Measurements from ENCODE around the gene INF2.

Gene INF2

DNA sequence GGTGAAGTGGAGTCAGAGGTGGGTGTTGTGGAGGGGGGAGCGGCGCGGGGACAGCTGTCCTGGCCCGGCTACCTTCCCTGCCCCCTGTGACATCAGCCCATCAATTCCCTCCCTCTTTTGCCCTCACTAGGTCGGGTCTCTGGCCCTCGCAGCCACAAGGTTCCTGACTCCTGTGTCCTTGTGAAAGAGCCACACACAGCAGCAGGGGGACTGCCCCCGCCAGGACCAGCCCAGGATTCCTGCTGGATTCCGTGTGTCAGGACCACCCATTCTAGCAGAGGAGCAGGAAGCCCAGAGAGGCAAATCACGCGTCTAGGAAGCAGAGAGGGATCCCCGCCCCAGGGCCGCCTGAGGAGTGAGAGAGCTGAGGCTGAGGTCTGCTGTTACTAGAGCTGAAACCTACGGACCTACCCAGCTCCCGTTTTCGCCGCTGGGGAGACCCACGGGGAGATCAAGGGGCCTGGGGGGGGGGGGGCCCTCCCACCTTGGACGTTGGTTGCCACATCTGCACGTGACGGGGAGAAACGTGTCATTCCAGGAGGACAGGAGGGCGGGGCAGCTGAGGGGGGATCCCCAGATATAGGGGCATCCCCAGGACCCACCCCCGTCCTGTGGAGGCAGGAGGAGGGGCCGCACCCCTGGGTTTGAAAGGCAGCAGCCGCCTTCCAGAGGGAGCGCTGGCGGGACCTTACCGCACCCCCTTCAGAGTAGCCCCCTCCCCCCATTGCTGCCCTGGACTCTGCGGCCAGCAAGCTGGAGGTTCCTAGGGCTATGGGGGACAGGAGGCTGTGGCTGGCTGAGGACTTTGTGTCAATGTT lies 12.5 kb upstream of the INF2 start:
- no peak for DNase-seq (ENCODE audit: low spot score)

DNA sequence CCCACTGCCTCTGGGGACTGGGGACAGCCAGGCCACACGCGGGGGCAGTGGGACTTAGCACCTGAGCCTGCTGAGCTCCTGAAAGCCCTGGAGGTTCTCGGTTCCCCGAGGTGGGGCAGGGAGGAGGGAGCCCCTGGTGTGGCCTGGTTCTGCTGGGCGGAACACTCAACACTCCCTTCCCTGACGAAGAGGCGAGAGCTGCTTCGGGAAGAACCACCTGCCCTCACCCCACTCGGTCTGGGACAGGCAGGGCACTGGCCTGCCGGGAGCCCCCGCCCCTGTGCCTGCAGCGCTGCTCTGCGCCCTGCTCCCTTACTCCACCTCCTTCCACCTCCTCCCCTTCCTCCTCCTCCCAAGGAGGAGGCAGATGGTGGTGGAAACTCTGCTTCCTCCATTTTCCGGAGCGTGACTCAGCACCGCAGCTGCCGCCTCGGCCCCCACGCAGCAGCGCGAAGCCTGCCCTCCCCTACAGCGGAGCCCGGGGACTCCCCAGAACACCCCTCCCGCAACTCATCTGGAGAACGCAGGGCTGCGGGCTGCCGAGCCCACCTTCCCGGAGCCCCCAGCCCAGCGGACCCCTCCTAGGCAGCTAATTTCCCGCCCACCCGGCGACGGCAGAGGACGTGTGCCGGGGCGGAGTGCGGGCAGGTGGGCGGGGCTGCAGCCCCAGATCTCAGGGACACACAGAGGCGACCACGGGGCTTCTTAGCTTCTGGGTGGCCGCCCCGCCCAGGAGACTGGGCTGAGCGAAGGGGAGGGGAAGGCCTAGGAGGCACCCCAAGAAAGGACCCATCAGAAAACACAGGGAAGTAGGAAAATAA lies 11.7 kb upstream of the INF2 start:
- DNase-seq (ENCODE audit: low spot score), result peak; percentile 61

DNA sequence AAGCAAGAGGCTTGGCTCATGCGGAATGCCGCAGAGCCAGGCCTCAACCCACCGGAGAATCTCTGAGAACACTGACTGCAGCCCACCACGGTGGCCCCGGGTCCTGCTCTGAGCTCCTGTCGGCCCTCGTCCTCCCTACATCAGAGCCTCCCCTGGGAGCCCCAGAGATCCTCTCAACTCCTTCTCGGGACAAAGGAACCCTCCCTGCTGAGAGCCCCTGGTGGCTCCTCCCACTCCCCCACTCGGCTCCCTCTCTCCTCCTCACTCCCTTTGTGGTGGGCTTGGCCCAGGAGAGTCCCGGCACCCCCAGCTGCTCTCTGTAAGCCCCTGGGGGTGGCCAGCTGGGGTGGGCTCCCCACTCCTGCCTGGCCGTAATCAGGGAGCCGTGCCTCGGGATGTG lies 11.1 kb upstream of the INF2 start:
- DNase-seq (ENCODE audit: low spot score), result no peak

DNA sequence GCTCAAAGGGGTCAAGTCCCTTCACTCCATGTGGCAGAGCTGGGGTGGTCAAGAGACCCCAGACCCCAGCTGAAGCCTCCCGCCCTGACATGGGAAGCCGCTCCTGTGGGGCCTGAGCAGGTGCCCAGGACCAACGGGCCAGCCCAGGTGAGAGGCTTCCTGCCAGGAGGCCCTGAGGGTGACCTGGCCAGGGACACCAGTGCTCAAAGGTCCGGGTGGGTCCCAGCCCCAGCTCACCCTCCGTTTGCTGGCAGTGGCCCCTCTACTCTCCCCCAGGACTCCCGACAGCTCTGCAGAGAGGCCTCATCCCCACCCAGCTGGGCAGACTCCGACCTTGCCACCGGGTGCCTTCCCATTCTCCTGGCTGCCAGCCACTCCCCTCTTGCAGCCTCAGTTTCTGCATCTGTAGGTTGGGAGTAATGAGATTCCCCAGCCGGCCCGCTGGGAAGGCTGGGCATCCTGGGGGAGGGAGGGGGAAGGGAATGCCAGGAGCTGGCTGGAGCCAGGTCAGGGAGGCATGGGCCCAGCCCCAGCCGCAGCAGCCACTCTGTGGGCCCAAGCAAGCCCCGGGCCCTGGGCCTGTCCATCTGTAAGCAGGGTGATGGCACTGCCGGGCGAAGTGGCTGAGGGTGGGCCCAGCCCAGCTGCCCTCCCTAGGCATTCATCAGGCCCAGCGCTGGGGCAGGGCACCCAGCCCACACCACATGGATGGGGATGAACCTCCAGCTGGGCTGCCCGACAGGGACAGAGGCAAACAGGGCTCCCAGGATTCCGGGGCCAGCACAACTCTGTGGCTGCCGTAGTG lies 10.3 kb upstream of the INF2 start:
- DNase-seq (ENCODE audit: low spot score), result no peak

DNA sequence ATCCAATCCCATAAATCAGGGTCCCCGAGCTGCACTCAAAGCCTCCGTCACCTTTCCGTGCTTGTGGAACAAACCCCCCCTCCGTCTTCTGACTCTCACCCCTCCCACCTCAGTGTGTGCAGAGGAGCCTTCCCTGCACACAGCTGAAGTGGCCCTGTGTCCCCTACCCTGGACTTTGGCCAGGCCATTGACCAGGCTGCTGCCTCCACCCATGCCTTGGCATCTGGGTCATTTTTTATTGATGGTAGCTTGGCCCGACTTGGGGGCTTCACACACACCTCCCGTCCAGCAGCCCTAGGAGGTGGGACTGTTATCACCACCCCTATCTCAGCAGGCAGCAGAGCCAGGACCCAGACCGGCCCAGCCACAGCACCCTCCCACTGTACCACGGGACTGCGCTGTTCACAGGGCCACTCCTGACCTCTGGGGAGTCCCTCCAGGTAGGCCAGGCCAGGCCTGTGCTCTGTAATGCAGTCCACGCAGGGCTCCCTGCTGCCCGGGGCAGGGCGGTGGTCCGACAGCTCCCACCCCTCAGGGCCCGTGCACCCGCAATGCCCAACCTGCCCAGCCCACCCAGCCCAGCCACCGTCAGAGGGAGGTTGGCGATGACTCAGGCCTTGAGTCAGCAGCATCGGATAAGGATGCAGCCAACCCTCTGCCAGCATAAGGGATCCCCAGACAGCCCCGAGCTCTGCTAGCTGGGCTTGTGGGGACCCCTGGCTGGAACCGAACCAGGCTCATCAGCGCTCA lies 9.2 kb upstream of the INF2 start:
- peak; percentile 57 for DNase-seq (ENCODE audit: low spot score)

DNA sequence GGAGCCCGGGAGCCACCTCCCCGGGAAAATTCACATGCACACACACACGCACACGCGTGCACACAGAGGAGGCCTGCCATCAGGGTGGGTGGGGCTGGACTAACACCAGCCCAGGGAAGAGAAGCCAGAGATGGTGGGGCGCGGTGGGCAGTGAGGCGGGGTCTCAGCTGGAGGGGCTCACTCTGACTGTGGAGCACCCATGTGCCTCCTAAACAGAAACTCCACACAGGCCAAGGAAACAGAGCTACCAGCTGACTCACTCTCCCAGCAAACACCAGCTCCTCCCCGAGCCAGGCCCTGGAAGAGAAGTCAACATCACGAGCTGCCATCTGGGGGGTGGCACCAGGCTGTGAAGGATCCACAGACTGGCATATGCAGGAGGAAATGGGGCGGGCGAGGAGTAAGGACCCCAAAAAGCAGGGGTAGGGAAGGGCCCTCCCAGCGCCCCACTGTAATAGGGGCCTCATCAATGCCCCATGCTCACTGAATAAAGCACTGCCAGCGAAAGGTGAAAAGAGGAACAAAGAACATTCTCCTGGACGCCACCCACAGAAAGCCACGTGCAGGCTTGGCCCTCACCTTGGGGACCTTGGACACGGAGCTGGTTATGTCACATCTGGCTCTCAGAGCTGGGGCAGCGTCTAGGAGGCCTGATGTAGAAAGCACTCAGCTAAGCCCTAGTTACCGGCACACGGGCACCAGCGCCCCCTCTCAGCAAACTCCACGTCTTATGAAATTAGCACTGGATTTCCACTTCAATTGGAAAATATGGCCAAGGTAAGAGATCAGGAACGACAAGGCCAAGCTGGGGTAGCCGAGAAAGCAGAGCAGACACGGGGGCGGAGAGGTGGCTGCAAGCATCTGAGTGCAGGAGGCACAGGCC lies 8.4 kb upstream of the INF2 start:
- DNase-seq (ENCODE audit: low spot score), result peak; percentile 63

DNA sequence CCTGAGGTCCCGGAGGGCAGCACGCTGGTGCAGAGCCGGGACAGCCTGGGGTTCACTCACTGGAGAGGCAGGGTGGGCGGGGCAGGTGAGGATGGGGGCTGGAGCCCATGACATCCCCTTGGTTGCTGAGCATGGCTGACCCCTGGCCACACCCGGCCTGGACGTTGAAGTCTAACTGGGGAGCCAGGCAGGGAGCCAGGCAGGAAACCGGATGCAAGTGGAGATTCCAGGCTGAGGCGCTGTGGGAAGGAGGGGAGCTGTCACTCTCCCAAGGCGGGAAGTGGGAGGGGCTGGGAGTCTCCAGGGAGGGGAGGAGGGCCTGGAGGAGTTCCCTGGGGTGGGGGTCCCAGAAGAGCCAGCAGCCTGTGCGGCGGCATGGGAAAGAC lies 7.7 kb upstream of the INF2 start:
- DNase-seq (ENCODE audit: low spot score), result peak; percentile 90

DNA sequence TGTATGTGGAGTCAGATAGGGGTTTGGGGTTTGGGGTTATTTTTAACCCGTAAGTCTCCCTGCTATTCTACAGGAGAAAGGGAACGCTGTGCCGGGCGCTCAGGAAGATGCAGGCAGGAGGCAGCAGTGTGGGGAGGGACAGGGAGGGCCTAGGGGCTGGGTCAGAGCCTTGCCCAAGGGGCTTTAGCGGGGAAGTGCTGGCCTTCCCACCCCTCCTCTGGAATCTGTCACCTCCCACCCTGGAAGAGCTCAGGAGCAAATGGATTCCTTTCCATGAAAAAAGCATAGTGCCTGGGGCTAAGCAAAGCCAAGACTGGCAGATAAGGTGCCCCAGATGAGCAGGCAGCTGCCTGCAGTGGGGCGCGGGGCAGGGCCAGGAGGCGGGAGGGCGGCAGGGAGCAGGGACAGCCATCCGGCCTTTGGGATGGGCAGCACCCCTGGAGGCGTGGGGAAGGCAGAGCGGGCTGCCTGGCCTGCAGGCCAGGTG lies 7.3 kb upstream of the INF2 start:
- peak; percentile 46 for DNase-seq (ENCODE audit: low spot score)

DNA sequence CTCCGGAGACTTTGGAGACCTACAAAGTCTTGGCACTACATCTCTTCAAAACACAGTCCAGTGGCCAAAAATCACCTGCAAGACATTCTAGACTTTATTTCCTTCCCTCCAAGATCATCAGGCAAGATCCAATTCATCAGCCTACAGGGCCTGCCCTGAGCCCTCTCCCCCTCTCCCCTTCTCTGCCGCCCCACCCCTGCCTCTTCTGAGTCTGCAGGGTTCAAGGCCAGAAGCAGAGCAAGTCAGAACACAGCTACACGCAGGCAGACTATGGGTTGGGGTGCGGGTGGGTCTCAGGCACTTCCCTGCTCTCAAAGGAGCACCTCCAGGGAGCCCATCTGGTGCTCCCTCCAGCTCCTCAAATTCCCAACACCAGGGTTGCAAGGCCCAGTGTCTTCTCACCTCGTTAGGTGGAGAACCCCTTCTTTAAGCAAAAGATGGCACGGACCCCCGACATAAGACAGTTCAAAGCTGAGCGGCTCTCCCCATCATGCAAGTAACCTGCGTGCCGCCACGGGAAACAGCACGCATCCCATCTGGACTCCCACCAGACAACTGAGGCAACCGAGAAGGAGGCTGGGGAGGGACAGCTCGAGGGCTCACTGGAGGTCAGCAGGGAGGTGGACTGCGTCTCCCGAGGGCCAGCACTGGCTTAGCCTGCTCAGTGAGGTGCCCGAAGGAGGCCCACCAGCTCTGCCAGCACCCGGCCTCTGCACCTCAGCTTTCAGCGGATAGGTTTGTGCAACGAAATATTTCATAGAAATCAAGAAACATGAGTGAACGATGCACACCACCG lies 5.6 kb upstream of the INF2 start:
- no peak for DNase-seq (ENCODE audit: low spot score)

DNA sequence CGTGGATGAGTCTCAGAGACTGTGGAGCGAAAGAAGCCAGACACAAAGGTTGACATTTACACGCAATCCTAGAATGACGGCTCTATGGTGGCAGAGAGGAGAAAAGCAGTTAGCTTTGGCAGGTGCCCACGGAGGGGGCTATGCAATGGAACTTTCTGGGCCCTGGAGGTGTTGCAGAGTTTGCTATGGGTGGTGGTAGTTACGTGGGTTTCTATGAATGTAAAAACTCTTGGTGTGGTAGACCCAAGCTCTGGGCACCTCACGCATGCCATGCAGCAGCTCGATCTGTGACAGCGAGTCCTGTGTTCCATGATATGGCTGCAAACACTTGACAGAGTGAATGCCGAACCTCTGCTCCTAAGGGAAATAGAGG lies 5.0 kb upstream of the INF2 start:
- no peak for DNase-seq (ENCODE audit: low spot score)

DNA sequence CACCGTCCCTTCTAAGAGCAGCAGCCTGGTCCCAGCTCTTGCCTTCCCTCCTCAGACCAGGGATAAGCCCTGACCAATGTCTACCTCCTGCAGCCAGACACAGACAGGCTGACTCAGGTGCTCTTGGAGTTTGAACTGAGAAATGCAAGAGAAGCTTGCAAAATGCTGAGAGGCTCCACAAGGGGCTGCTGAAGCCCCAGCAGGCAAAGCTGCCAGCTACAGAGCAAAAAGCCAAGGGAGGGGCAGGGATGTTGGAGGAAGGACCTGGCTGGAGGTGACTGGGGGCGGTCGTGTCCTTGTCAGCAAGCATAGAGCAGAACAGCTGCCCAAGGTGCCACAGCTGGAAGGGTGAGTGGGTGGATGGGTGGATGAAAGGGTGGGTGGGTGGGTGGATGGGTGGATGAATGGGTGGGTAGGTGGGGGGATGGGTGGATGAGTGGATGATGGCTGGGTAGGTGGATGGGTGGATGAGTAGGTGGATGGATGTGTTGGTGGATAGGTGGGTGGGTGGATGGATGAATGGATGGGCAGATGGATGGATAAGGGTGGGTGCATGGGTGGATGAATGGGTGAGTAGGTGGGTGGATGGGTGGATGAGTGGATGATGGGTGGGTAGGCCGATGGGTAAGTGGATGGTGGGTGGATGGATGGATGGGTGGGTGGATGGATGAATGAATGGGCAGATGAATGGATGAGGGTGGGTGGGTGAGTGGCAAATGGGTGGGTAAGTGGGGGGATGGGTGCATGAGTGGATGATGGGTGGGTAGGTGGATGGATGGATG lies 4.0 kb upstream of the INF2 start:
- no peak for DNase-seq (ENCODE audit: low spot score)

DNA sequence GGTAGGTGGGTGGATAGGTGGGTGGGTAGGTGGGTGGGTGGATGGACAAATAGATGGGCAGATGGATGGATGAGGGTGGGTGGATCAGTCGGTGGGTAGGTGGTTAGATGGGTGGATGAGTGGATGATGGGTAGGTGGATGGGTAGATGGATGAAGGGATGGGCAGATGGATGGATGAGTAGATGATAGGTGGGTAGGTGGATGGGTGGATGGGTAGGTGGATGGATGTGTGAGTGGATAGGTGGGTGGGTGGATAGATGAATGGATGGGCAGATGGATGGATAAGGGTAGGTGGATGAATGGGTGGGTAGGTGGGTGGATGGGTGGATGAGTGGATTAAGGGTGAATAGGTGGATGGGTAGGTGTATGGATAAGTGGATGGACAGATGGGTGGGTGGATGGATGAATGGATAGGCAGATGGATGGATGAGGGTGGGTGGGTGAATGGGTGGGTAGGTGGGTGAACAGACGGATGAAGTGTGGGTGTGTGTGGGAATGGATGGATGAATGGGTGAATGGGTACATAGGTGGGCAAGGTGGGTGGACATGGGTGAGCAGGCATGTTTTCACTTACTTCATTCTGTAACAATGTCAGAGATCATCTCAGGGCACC lies 3.3 kb upstream of the INF2 start:
- DNase-seq (ENCODE audit: low spot score), result no peak

DNA sequence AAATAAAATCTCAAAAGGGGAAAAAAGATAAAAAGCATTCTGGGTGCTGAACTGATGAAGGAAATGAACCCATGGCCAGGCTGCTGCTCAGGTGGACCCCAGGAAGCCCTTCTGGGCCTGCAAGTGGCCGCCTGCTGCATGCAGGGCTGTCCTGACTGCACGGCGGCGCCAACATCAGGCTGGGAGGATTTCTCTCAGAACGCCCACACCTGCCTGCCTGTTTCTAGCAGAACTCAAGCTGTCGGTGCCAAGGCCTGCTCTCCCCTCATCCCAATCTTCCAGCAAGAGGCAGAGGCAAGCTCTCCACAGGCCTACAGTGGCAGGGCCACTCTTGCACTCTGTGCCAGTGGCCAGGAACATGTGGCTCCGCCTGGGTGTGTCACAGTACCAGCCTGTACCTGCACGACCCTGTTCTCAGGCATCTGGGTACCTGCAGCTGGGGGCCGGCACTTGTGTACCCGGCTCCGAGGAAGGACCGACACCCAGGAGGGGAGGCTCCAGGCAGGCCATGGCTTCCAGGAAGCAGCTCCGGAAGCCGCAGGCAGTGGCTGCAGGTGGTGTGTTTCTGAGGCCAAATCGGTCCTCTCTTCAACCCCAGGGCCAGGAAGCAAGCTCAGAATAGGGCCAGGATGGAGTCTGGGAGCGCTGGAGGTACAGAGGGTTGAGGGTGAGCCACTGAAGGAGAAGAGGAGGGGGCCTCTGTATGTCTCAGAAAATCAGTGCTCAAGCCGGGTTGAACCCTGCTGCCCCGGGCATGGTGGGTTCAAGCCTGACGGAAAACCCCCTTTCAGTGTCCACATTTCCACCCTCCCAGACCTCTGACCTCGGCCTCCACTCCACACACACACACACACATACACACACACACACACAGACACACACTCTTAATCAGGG lies 2.5 kb upstream of the INF2 start:
- no peak for DNase-seq (ENCODE audit: low spot score)

DNA sequence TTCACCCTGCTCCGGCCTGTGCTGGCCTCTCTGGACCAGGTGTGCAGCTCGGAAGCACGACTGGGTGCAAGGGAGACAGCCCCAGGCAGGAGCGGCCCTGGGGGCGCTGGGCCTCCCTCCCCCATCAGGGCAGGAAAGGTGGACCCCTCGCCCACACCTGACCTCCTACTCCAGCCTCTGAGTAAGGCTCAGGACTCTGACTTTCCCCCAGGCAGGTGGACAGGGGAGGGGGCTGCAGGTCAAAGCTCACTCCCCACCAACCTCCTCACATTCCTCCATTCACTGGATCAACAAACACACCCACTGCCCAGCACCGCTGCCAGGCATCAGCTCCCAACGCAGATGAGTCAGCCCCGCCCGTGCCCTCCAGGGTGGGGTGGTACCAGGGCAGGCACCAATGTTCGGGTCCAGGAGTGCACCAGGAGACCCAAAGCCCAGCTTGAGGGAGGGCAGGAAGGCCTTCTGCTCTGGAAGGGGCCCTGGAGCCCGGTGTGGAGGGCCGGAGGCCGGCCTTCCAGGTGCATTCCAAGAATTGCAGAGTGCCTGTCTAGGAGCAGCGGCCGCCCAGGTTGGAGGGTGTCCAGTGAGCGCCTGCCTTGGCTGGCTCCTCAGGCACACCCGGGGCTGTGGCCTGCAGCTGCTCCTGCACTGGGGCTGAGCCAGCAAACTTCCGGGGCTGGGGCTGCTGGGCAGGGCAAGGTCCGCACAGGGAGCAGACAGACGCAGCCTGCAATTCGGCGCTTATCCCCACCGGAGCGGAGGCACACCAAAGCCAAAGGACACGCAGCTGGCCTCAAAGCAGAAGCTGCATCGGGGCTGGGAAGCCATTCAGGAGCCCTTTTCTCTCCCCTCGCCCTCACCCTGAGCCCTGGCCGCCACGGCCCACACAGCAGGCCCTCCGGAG lies 1.6 kb upstream of the INF2 start:
- peak; percentile 67 for DNase-seq (ENCODE audit: low spot score)

DNA sequence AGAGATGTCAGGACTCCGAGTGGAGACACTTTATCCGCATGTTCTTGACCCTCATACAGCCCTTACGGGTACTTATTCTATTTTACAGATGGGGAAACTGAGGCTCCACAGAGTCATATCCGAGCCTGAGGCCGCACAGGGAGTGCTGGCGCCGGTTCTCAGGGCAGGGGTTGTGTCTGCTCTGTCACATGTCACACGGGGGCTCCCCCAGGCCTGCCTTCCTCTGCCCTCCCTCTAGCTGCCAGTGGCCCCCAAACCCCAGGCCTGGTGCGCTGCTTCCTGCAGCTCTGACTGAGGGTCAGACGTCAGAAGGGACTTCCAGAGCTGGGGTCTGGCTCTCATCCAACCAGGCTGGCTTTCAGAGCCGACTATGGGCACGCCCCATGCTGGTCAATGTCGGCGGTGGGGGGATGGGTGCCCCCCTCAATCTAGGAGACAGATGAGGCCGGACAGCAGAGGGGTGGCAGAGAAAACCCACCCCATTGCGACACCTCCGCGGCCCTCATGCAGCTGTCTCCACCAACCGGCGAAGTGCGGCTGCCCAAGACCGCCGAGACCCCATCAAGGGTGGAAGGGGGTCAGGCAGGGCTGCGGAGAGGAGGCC lies 811 bp upstream of the INF2 start:
- DNase-seq (ENCODE audit: low spot score), result no peak

All from COLO829 (cell line).